GM19467 (cell line): ENCODE results near the gene FBXL7.

Experiments used
- ATAC-seq: cut with Tn5 transposase; IDR thresholded peaks from one replicate; pipeline ENCODE4 v1.9.1; 2021; ENCODE audit warnings: mild to moderate bottlenecking, moderate library complexity; ENCODE audit not compliant: unreplicated experiment

Gene FBXL7

GRCh38 chr5:15499528-15500324 lies at the start of gene FBXL7:
Gene FBXL7 (plus strand): TSS chr5:15500180.
- no peak for ATAC-seq

DNA sequence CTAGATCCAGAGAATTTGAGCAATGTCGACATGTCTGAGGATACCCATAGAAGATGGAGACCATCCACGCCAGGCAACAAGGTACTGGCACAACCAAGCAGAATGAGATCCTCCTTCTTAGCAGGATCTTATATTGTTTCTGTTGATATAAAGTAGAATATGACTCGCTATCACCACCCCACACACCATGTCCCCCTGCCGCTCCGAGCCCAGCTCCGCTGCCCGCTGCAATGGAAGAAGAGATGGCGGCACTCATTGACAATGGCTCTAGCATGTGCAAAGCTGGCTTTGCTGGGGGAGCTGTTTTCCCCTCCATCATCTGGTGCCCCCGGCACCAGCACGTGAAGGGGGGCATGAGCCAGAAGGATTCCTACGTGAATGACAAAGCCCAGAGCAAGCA lies 49.5 kb upstream of the FBXL7 start:
- no peak for ATAC-seq

DNA sequence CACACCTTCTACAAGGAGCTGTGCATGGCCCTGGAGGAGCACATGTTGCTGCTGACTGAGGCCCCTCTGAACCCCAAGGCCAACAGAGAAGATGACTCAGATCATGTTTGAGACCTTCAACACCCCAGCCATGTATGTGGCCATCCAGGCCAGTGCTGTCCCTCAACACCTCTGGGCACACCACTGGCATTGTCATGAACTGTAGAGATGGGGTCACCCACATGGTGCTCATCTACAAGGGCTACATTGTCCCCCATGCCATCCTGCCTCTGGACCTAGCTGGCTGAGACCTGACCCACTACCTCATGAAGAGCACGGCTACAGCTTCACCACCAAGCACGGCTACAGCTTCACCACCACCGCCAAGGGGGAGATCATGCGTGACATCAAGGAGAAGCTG lies 49.0 kb upstream of the FBXL7 start:
- ATAC-seq: no peak

GRCh38 chr5:15452030-15452429 lies 48.0 kb upstream of the FBXL7 start:
- ATAC-seq: no peak

DNA sequence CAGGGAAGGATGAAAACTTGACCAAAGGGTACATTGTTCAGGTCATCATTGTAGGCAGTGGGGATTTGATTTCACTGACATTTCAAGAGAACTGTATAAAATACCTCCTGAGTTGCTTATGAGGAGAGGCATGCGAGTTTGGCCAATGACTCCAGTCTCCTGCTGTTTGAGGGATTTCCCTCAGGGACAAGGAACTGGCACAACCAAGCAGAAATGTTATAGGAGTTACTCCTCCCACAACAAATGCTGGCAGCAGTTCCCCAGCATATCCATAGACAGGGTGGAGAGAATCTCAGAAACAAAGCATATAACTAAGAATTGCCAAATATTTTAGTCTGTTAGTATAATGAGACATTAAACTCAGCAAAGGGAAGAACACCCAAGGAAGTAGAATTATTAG lies 47.2 kb upstream of the FBXL7 start:
- no peak for ATAC-seq

DNA sequence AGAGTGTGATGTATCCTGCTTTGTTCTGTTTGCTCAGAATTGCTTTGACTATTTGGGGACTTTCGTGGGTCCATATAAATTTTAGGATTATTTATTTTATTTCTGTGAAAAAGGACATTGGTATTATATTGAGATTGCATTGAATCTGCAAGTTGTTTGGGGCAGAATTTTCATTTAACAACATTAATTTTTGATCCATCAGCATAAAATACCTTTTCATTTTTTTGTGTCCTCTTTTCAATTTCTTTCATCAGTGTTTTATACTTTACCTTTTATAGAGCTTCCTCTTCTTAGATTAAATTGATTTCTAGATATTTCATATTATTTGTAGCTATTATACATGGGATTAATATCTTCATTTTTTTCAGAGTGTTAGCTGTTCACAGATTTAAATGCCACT lies 40.8 kb upstream of the FBXL7 start:
- ATAC-seq: no peak

DNA sequence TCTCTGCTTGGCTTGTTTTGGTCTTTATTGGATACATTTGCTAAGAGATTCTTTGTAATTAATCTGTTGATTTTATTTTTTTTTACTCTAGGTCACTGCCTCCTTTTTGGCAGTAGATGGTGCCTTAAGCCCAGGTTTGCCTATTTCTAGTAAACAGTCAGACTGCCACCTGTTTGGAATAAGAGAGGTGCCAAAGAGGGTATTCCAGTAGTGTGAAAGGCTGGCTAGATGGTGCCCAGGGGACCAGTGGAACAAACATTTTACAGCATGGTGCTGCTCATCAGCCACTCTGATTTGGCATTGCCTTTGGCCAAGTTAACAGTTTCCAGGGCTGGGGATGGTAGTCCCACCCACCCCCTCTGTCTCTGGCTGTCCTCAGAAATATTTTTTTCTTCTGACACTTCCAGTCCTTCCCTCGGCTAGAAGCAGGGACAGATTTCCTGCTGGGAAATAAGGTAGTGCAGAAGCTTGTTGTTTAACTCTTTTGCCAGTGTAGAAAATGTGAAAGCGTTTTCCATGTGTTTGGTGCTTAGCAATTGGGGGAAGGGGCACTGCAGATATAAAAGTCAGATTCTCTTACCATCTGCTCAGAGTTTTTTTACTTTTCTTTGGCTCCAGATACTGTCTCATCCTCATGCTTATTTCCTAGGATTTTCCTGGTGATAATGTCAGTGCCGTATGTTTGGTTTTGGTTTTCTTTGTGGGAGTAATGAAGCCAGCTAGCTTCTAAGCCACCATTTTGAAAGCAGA lies 36.6 kb upstream of the FBXL7 start:
- no peak for ATAC-seq

GRCh38 chr5:15472116-15472515 lies 27.9 kb upstream of the FBXL7 start:
- ATAC-seq: no peak

GRCh38 chr5:15474143-15474719 lies 25.7 kb upstream of the FBXL7 start:
- ATAC-seq: no peak

DNA sequence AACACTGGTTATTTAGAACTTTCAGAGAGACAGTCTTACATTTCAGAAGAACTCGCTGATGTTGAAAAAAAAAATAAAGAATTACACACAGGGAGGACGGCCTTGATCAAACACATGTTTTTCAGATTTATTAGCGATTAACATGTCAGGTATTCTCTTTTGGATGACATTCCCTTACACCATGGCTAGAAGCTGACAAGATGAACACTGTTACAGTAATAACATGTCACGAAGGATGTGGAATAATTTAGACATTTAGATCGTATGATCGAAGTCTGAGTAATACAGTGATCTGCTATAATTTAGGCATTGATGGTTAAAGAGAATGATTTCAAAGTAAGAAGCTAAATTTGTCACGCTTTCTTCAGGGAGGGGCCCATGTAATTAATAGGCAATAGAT lies 24.6 kb upstream of the FBXL7 start:
- no peak for ATAC-seq

- ATAC-seq: no peak
These were observed 23.0 kb upstream of the FBXL7 start for GRCh38 chr5:15476977-15477376.

DNA sequence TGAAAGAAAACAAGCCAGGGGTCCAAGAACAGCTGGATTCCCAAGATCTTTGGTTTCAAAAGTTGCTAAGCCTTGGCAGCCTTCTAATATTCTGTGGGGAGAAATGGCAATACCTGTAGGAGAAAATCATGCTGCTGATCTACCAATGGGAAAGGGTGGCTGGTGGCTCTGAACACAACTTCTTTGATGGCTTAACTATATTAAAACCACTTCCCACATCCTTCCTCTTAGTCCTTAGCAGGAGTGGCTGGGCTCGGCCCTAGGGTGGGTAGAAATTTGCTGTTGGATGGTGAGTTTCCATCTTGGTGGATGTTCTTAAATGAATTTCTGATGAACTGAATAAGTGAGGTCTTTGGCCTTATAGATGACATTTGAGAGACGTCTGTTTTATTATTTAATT lies 19.5 kb upstream of the FBXL7 start:
- ATAC-seq: no peak

GRCh38 chr5:15483351-15484097 lies 16.5 kb upstream of the FBXL7 start:
- no peak for ATAC-seq

DNA sequence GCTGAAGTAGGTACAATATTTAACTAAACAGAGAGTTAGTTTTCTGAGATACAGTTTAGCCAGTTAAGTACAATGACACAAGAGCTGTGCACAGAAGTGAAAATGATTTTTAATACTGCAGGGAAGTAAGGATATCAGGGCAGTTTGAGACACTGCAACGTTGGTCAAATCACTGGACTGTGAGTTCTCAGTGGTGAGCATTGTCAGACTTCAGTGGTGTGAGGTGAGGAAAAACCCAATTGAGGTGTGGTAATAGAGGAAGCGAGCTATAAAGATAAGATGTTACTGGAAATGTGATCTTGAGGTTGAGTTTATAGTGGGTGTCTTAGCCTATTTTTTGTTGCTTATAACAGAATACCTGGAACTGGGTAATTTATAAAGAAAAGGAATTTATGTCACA lies 12.8 kb upstream of the FBXL7 start:
- ATAC-seq: no peak

GRCh38 chr5:15489571-15490235 lies 10.3 kb upstream of the FBXL7 start:
- no peak for ATAC-seq

GRCh38 chr5:15492545-15492944 lies 7.4 kb upstream of the FBXL7 start:
- no peak for ATAC-seq

DNA sequence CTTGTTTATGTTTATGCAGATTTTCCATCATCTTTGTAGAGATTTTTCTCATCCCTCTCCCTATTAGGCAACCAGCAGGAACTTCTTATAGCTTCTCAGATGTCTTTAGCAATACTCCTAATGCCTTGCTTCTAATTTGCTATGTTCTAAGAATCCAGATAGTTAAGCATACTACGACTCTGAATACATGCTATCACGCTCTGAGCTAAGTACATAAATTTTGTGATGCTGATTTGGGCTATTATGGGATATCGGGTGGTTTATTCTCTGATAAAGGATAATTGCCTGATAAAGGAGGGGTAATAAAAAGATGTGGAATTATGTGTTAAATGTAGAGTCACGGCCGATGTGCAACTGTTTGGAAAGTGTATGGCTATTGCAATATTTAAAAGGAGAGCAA lies 6.5 kb upstream of the FBXL7 start:
- no peak for ATAC-seq

GRCh38 chr5:15495026-15495425 lies 5.0 kb upstream of the FBXL7 start:
- ATAC-seq: no peak

- ATAC-seq: no peak
These were observed 3.1 kb upstream of the FBXL7 start for GRCh38 chr5:15496886-15497285.

- ATAC-seq: no peak
These were observed 483 bp downstream of the FBXL7 start for GRCh38 chr5:15500325-15501001.
